Nephron progenitor cell (in vitro differentiated cells): ENCODE data around the gene CD300A.

ENCODE experiments used
- DNase-seq: peaks from one replicate; pipeline ENCODE4 v3.0.0; 2021
- H3K27ac Mint-ChIP-seq: 2 replicates; pipeline ENCODE4 v1.8.0; 2021; ENCODE audit warnings: mild to moderate bottlenecking, moderate library complexity, mixed read lengths
- H3K27me3 Mint-ChIP-seq: 2 replicates; pipeline ENCODE4 v1.8.0; 2021; ENCODE audit warnings: mild to moderate bottlenecking, low read depth, mixed read lengths; ENCODE audit not compliant: poor library complexity
- H3K36me3 Mint-ChIP-seq: 2 replicates; pipeline ENCODE4 v1.8.0; 2021; ENCODE audit warnings: low read depth, mixed read lengths
- H3K4me1 Mint-ChIP-seq: 2 replicates; pipeline ENCODE4 v1.8.0; 2021; ENCODE audit warnings: mixed read lengths
- H3K4me3 Mint-ChIP-seq: 2 replicates; pipeline ENCODE4 v1.8.0; 2021; ENCODE audit warnings: mild to moderate bottlenecking, moderate library complexity, mixed read lengths
- H3K9me3 Mint-ChIP-seq: 2 replicates; pipeline ENCODE4 v1.8.0; 2021; ENCODE audit warnings: mild to moderate bottlenecking, moderate library complexity, mixed read lengths
- CTCF ChIP-seq: fragments of 200-600 bp; sonication (generic); IDR thresholded peaks from 2 replicates; pipeline ENCODE4 v1.5.0; 2021; ENCODE audit warnings: antibody characterized with exemption

The CD300A gene

GRCh38 chr17:74442670-74443515 lies 23.5 kb upstream of the CD300A start:
- H3K4me3 Mint-ChIP-seq = peak overlapping the region; percentile 42
- DNase-seq = peak; percentile 75
- TF ChIP-seq CTCF = no peak
- H3K27me3 Mint-ChIP-seq = peaks cover 5% of the 10 kb centered on the region
- peaks cover 55% of the 10 kb centered on the region for H3K4me1 Mint-ChIP-seq
- H3K36me3 Mint-ChIP-seq = peaks cover 53% of the 10 kb centered on the region
- H3K9me3 Mint-ChIP-seq = peaks cover 8% of the 10 kb centered on the region
- H3K27ac Mint-ChIP-seq = peak overlapping the region; percentile 99

- DNase-seq = no peak
- no peak for TF ChIP-seq CTCF
- Mint-ChIP-seq H3K4me1 (peaks cover 59% of the 10 kb centered on the region), H3K27me3 (peaks cover 5% of the 10 kb centered on the region), H3K9me3 (peaks cover 4% of the 10 kb centered on the region), H3K4me3 (no peak overlapping the region), H3K36me3 (peaks cover 48% of the 10 kb centered on the region), H3K27ac (peak overlapping the region; percentile 71)
Observed at GRCh38 chr17:74443516-74444296, 22.7 kb upstream of the CD300A start.

GRCh38 chr17:74444406-74444805 lies 22.0 kb upstream of the CD300A start:
- no peak for TF ChIP-seq CTCF
- Mint-ChIP-seq H3K27ac (no peak overlapping the region), H3K36me3 (peaks cover 41% of the 10 kb centered on the region), H3K27me3 (peaks cover 5% of the 10 kb centered on the region), H3K9me3 (no peaks in the 10 kb centered on the region), H3K4me3 (no peak overlapping the region), H3K4me1 (peaks cover 64% of the 10 kb centered on the region)
- peak; percentile 50 for DNase-seq

- no peak for TF ChIP-seq CTCF
- Mint-ChIP-seq H3K36me3 (peaks cover 43% of the 10 kb centered on the region), H3K4me1 (peaks cover 64% of the 10 kb centered on the region), H3K4me3 (no peak overlapping the region), H3K27me3 (peaks cover 5% of the 10 kb centered on the region), H3K9me3 (no peaks in the 10 kb centered on the region), H3K27ac (no peak overlapping the region)
- no peak for DNase-seq
Observed at GRCh38 chr17:74445158-74445557, 21.3 kb upstream of the CD300A start.

- TF ChIP-seq CTCF = no peak
- Mint-ChIP-seq H3K36me3 (peaks cover 44% of the 10 kb centered on the region), H3K9me3 (no peaks in the 10 kb centered on the region), H3K4me3 (no peak overlapping the region), H3K4me1 (peaks cover 71% of the 10 kb centered on the region), H3K27me3 (peaks cover 11% of the 10 kb centered on the region), H3K27ac (peak overlapping the region; percentile 92)
- DNase-seq = no peak
Observed at GRCh38 chr17:74446551-74447500, 19.6 kb upstream of the CD300A start.
